ENCODE measurements around the gene FOXK2. TPM values are rescaled to one million over a fixed set of nuclear protein-coding genes. Genes with fewer than 3 reads are reported as not detected.

Gene FOXK2
- total RNA-seq, 4 donors from 2014 or later, result 27.0 to 51.6 (median 45.3) TPM

- no peaks in the 10 kb centered on the region for H3K36me3 ChIP-seq
- peak overlapping the region; percentile 86 to 95 (median 95) for H3K27ac ChIP-seq (replicated peaks in 1 of 4)
- H3K4me1 ChIP-seq, result peaks cover 20 to 58% (median 52%) of the 10 kb centered on the region in 4 donors
- no peaks in the 10 kb centered on the region for H3K9me3 ChIP-seq
- intact Hi-C loops (cut with DNase I), result loop anchor here (2.0 kb wide), 1 partner anchor 57 kb away; no protein-coding TSS in a partner anchor
- WGBS, result 18% methylated on average over 31 of the region's 66 CpGs
- H3K4me3 ChIP-seq, result peak overlapping the region; percentile 61 to 88 (median 77)
- no peak for DNase-seq (ENCODE audit: extremely low spot score)
- TF ChIP-seq EP300 (IDR thresholded peaks at IDR 0.05), result no peak
- TF ChIP-seq POLR2AphosphoS5 (IDR thresholded peaks at IDR 0.05), result peak in 1 of 2 donors; percentile 39
- TF ChIP-seq POLR2A (IDR thresholded peaks at IDR 0.05; ENCODE audit: low read depth), result no peak
- TF ChIP-seq CTCF (IDR thresholded peaks at IDR 0.05), result peak in 1 of 3 experiments; percentile 6
- H3K27me3 ChIP-seq, result no peaks in the 10 kb centered on the region
Measured at GRCh38 chr17:82497483-82498405, 21.8 kb upstream of the FOXK2 start.

- TF ChIP-seq CTCF (IDR thresholded peaks at IDR 0.05), result no peak
- no peak for TF ChIP-seq POLR2A (IDR thresholded peaks at IDR 0.05; ENCODE audit: low read depth)
- peak; percentile 27 for TF ChIP-seq EP300 (IDR thresholded peaks at IDR 0.05)
- TF ChIP-seq POLR2AphosphoS5 (IDR thresholded peaks at IDR 0.05), result peak; percentile 61 to 66
- Histone ChIP-seq H3K27ac (replicated peaks in 1 of 4) (peak overlapping the region; percentile 34 to 68 (median 54)), H3K4me3 (no peak overlapping the region), H3K9me3 (no peaks in the 10 kb centered on the region), H3K27me3 (no peaks in the 10 kb centered on the region), H3K36me3 (no peaks in the 10 kb centered on the region), H3K4me1 (peaks cover 8 to 23% (median 15%) of the 10 kb centered on the region in 4 donors)
- intact Hi-C loops (cut with DNase I), result no loop called here
- no peak for DNase-seq (ENCODE audit: extremely low spot score)
- WGBS, result 37% methylated on average over 8 of the region's 8 CpGs
Measured at GRCh38 chr17:82502207-82502606, 17.3 kb upstream of the FOXK2 start.

- intact Hi-C loops (cut with DNase I), result no loop called here
- H3K36me3 ChIP-seq, result no peaks in the 10 kb centered on the region
- WGBS, result 89% methylated on average over 10 of the region's 12 CpGs
- H3K4me3 ChIP-seq, result no peak overlapping the region
- no peaks in the 10 kb centered on the region for H3K27me3 ChIP-seq
- peaks cover under 1 to 15% (median 8%) of the 10 kb centered on the region in 4 donors for H3K4me1 ChIP-seq
- no peaks in the 10 kb centered on the region for H3K9me3 ChIP-seq
- TF ChIP-seq CTCF (IDR thresholded peaks at IDR 0.05), result no peak
- no peak for TF ChIP-seq POLR2AphosphoS5 (IDR thresholded peaks at IDR 0.05)
- TF ChIP-seq EP300 (IDR thresholded peaks at IDR 0.05), result no peak
- no peak for TF ChIP-seq POLR2A (IDR thresholded peaks at IDR 0.05; ENCODE audit: low read depth)
- DNase-seq (ENCODE audit: extremely low spot score), result no peak
- H3K27ac ChIP-seq (replicated peaks in 1 of 4), result no peak overlapping the region
Measured at GRCh38 chr17:82503094-82503727, 16.3 kb upstream of the FOXK2 start.

- TF ChIP-seq POLR2AphosphoS5 (IDR thresholded peaks at IDR 0.05) (no peak), CTCF (IDR thresholded peaks at IDR 0.05) (no peak), EP300 (IDR thresholded peaks at IDR 0.05) (no peak), POLR2A (IDR thresholded peaks at IDR 0.05; ENCODE audit: low read depth) (no peak)
- WGBS, result no CpG with 5 or more reads among the region's 21 CpGs
- Histone ChIP-seq H3K27ac (replicated peaks in 1 of 4) (no peak overlapping the region), H3K9me3 (no peaks in the 10 kb centered on the region), H3K4me3 (no peak overlapping the region), H3K27me3 (no peaks in the 10 kb centered on the region), H3K4me1 (peaks cover 0 to 13% (median 5%) of the 10 kb centered on the region in 4 donors), H3K36me3 (no peaks in the 10 kb centered on the region)
- intact Hi-C loops (cut with DNase I), result no loop called here
- no peak for DNase-seq (ENCODE audit: extremely low spot score)
Measured at GRCh38 chr17:82503728-82504308, 15.7 kb upstream of the FOXK2 start.

Data from esophagus muscularis mucosa (tissue), 4 donors.